ENCODE measurements around the gene ASPA.
"Not testable (repeated sequence)": the region's sequence is repeated elsewhere in the genome, so short reads cannot be mapped to it uniquely, and the experiment has no call there.

The ASPA gene

DNA sequence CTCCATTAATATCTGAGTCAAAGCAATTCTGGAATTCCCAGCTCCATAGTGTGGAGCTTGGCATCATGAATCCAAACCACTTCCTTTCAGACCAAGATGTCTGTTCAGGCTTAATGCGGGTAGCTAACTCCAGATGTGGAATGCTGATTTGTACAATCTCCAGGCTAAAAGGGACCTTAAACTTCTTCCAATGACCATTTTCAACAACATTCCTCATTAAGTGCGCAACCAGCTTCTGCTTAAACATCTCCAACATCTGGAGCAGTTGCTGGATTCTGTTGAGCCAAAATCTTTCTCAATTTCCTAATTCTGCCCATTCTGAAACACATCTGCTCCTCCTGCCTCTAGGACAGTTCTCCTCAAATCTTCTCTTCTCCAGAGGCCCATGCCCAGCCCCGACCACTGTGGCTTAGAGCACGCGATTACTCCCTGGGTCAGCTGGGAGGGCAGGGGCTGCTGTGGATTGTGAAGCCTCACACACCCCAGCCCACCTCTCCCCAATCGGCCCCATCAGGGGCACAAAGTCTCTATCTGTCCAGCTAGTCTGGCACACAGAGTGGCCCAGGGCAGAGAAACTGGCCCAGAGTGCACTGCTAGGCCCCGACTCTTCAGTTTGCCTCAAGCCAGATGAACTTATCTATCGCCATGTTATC is 36.2 kb downstream of the ASPA start:
- Histone ChIP-seq H3K9me3 (ENCODE audit: control insufficient read depth, low read length) (no peaks in the 10 kb centered on the region), H3K9ac (ENCODE audit: low read length) (no peak overlapping the region), H3K4me1 (ENCODE audit: control insufficient read depth, insufficient read depth, low read length) (no peaks in the 10 kb centered on the region), H3K36me3 (ENCODE audit: control insufficient read depth, insufficient read depth, low read length) (no peaks in the 10 kb centered on the region), H3K4me3 (ENCODE audit: low read length) (no peak overlapping the region), H3K27me3 (ENCODE audit: control insufficient read depth, insufficient read depth, low read length) (no peaks in the 10 kb centered on the region)

DNA sequence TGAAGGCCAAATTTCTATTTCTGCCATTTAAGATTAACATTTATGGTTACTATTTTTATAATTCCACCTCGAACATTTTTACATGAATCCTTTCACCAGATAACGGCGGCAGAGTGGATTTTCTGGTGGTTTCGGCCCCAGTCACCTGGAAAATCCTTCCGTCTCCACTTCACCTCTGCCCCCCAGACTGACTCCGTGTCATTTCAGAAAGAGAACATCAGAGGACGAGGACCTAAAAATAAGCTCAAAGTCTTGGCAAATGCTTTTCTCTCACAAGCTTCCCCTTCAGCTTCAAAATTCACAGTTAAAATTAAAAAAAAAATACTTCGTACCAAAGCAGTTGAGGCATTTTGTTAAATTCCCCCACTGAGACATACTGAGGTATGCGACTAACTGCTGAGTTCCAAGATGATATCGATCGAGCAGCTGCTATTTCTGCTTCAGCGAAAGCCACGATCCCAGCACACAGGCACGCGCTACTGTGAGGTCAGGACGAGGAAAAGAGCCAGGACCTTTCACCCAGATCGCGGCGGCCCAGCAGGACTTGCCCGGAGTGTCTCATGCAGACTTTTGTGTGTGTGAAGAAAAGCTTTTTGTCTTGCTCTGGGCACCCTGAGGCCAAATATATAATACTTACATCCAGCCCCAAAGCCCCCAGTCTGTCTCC is 36.8 kb downstream of the ASPA start:
- H3K9ac ChIP-seq (ENCODE audit: low read length), result no peak overlapping the region
- H3K4me1 ChIP-seq (ENCODE audit: control insufficient read depth, insufficient read depth, low read length), result no peaks in the 10 kb centered on the region
- no peaks in the 10 kb centered on the region for H3K27me3 ChIP-seq (ENCODE audit: control insufficient read depth, insufficient read depth, low read length)
- no peaks in the 10 kb centered on the region for H3K9me3 ChIP-seq (ENCODE audit: control insufficient read depth, low read length)
- no peak overlapping the region for H3K4me3 ChIP-seq (ENCODE audit: low read length)
- no peaks in the 10 kb centered on the region for H3K36me3 ChIP-seq (ENCODE audit: control insufficient read depth, insufficient read depth, low read length)

DNA sequence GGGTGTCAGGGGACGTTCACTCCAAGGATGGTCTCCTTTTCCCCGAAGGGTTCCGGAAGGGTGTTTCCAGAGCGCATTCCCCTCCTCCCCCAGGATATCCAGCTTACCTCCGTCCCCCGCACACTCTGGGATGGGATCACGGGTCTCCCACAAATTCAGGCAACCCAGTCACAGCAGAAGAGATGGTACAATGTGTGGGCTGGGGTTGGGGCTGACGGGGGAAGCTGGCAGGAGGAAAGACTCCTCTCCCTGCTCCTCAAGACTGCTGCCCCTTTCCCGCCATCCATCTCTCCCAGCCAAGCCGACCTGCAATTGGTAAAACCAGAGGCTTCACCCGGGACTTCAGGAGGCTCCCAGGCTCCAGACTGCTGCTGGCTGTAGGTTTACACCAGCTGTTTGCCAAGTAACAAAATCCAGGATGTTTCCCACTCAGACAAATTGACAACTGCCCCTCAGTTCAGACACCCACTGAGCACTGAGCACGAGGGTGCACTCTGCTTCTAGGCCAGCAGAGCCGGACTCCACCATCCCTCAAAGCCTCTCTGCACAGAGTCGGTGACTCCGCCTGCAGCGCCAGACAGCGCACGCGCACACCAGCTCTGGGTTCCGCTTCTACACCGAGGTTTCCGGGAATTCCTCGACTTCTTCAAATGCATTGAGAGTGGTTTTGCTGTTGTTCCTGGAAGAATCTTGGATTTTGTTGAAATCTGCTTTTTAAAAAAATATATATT is 37.7 kb downstream of the ASPA start:
- Histone ChIP-seq H3K4me3 (ENCODE audit: low read length) (no peak overlapping the region), H3K9ac (ENCODE audit: low read length) (no peak overlapping the region), H3K27me3 (ENCODE audit: control insufficient read depth, insufficient read depth, low read length) (no peaks in the 10 kb centered on the region), H3K36me3 (ENCODE audit: control insufficient read depth, insufficient read depth, low read length) (no peaks in the 10 kb centered on the region), H3K9me3 (ENCODE audit: control insufficient read depth, low read length) (no peaks in the 10 kb centered on the region), H3K4me1 (ENCODE audit: control insufficient read depth, insufficient read depth, low read length) (no peaks in the 10 kb centered on the region)

DNA sequence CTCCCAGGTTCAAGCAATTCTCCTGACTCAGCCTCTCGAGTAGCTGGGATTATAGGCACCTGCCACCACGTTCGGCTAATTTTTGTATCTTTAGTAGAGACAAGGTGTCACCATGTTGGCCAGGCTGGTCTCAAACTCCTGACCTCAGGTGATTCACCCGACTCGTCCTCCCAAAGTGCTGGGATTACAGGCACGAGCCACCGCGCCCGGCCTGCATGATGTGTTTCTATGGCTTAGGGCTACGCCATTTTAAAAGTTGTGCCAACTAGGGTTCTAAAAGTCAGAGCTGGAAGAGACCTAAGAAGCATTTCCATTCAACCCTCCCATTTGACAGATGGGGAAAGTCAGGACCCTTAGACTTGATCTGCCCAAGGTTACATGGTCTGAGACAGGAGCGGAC is 38.4 kb downstream of the ASPA start:
- not testable (repeated sequence) for H3K36me3 ChIP-seq (ENCODE audit: control insufficient read depth, insufficient read depth, low read length); H3K4me3 ChIP-seq (ENCODE audit: low read length); H3K4me1 ChIP-seq (ENCODE audit: control insufficient read depth, insufficient read depth, low read length); H3K9ac ChIP-seq (ENCODE audit: low read length); H3K9me3 ChIP-seq (ENCODE audit: control insufficient read depth, low read length); H3K27me3 ChIP-seq (ENCODE audit: control insufficient read depth, insufficient read depth, low read length)

DNA sequence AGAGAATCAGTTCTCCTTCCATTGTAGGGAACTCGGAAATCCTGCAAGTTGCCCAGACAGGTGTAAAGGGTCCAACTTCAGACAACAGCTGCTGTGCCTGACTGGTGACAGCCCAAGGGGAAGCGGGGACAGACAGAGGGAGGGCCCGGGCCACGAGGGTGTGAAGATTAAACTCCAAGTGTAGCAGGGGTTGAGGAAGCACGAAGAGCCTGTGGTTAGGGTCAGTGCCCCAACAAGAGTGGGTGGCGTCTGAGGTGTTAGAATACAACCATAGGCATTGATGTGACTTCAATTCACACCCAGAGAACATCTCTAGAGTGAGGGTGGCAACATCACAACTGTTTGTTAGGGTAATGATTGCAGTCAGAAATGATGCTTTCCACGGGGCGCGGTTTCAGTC is 39.1 kb downstream of the ASPA start:
- H3K27me3 ChIP-seq (ENCODE audit: control insufficient read depth, insufficient read depth, low read length), result no peaks in the 10 kb centered on the region
- no peaks in the 10 kb centered on the region for H3K9me3 ChIP-seq (ENCODE audit: control insufficient read depth, low read length)
- no peak overlapping the region for H3K9ac ChIP-seq (ENCODE audit: low read length)
- H3K4me3 ChIP-seq (ENCODE audit: low read length), result no peak overlapping the region
- H3K36me3 ChIP-seq (ENCODE audit: control insufficient read depth, insufficient read depth, low read length), result no peaks in the 10 kb centered on the region
- no peaks in the 10 kb centered on the region for H3K4me1 ChIP-seq (ENCODE audit: control insufficient read depth, insufficient read depth, low read length)

DNA sequence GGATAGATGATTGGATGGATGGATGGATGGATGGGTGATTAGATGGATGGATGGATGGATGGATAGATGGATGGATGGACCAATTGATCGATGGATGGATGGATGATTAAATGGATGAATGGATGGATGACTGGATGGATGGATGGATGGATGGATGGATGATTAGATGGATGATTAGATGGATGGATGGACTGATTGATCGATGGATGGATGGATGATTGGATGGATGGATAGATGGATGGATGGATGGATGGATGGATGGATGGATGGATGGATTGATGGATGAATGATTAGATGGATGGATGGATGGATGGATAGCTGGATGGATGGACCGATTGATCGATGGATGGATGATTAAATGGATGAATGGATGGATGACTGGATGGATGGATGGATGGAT is 43.7 kb downstream of the ASPA start:
- H3K9ac ChIP-seq (ENCODE audit: low read length); H3K27me3 ChIP-seq (ENCODE audit: control insufficient read depth, insufficient read depth, low read length); H3K4me3 ChIP-seq (ENCODE audit: low read length); H3K36me3 ChIP-seq (ENCODE audit: control insufficient read depth, insufficient read depth, low read length); H3K9me3 ChIP-seq (ENCODE audit: control insufficient read depth, low read length); H3K4me1 ChIP-seq (ENCODE audit: control insufficient read depth, insufficient read depth, low read length): not testable (repeated sequence)

GRCh38 chr17:3524024-3524423 is 48.2 kb downstream of the ASPA start:
- H3K4me1 ChIP-seq (ENCODE audit: control insufficient read depth, insufficient read depth, low read length), result peaks cover 7% of the 10 kb centered on the region
- H3K9ac ChIP-seq (ENCODE audit: low read length), result no peak overlapping the region
- no peak overlapping the region for H3K4me3 ChIP-seq (ENCODE audit: low read length)
- no peaks in the 10 kb centered on the region for H3K27me3 ChIP-seq (ENCODE audit: control insufficient read depth, insufficient read depth, low read length)
- no peaks in the 10 kb centered on the region for H3K9me3 ChIP-seq (ENCODE audit: control insufficient read depth, low read length)
- H3K36me3 ChIP-seq (ENCODE audit: control insufficient read depth, insufficient read depth, low read length), result no peaks in the 10 kb centered on the region

DNA sequence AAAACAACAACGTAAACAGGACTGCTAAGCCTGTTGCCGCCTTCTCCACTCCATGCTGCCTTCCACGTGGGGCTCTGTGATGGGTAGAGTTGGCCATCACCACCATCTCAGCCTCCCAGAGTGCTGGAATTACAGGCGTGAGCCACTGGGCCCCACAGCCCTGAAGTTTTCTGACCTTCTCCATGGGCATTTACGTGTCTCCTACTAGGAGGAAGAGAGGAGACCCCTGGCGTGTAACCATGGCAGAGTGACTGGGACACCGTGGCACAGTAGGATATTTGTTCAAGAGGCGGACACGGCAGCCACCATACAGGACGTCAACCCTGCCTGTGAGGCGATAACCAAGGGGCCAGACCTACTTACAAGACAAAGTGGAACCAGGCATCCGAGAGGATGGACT is 50.7 kb downstream of the ASPA start:
- no peak overlapping the region for H3K9ac ChIP-seq (ENCODE audit: low read length)
- peaks cover 28% of the 10 kb centered on the region for H3K4me1 ChIP-seq (ENCODE audit: control insufficient read depth, insufficient read depth, low read length)
- no peaks in the 10 kb centered on the region for H3K9me3 ChIP-seq (ENCODE audit: control insufficient read depth, low read length)
- no peaks in the 10 kb centered on the region for H3K27me3 ChIP-seq (ENCODE audit: control insufficient read depth, insufficient read depth, low read length)
- H3K36me3 ChIP-seq (ENCODE audit: control insufficient read depth, insufficient read depth, low read length), result no peaks in the 10 kb centered on the region
- H3K4me3 ChIP-seq (ENCODE audit: low read length), result no peak overlapping the region

GRCh38 chr17:3526971-3527370 is 51.2 kb downstream of the ASPA start:
- Histone ChIP-seq H3K27me3 (ENCODE audit: control insufficient read depth, insufficient read depth, low read length) (no peaks in the 10 kb centered on the region), H3K9ac (ENCODE audit: low read length) (no peak overlapping the region)

DNA sequence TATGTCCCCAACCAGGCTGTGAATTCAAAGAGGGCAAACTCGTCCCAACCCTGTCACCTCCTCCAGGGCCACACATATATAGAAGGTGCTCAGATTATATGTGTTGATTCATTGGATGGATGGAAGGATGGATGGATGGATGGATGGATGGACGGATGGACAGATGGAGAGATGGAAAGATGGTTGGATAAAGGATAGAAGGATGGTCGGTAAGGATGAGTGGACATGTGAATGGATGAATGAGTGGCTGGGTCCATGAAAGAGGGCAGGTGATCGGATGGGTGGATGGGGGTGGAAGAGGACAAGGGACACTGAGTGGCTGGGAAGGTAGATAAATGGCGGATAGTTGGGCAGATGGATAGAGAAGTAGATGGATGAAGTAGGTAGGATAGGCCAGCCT is 51.7 kb downstream of the ASPA start:
- Histone ChIP-seq H3K9me3 (ENCODE audit: control insufficient read depth, low read length) (no peaks in the 10 kb centered on the region), H3K4me3 (ENCODE audit: low read length) (no peak overlapping the region), H3K9ac (ENCODE audit: low read length) (no peak overlapping the region), H3K27me3 (ENCODE audit: control insufficient read depth, insufficient read depth, low read length) (no peaks in the 10 kb centered on the region), H3K36me3 (ENCODE audit: control insufficient read depth, insufficient read depth, low read length) (no peaks in the 10 kb centered on the region), H3K4me1 (ENCODE audit: control insufficient read depth, insufficient read depth, low read length) (peaks cover 28% of the 10 kb centered on the region)

More at GRCh38 chr17:3526971-3527370, 51.2 kb downstream of the ASPA start:
- H3K9me3 ChIP-seq (ENCODE audit: control insufficient read depth, low read length), result no peaks in the 10 kb centered on the region
- H3K4me1 ChIP-seq (ENCODE audit: control insufficient read depth, insufficient read depth, low read length), result peaks cover 28% of the 10 kb centered on the region
- no peaks in the 10 kb centered on the region for H3K36me3 ChIP-seq (ENCODE audit: control insufficient read depth, insufficient read depth, low read length)
- no peak overlapping the region for H3K4me3 ChIP-seq (ENCODE audit: low read length)

DNA sequence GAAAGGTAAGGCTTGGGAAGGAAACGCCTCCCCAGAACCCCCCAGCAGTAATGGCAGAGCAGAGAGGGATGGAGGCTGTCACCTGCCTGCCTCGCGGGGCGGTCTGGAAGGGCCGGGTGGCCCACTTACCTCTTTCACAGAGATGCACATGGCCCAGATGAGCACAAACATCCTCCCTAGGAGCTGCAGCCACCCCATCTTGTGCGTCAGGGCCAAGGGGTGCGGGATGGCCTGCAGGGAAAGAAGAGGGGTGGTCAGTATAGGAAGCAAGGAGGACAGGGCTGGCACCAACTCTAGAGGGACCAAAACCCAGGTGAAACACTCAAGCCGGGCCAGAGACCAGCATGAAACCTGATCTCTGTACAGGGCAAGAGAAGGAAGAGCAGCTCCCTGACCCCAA is 52.1 kb downstream of the ASPA start:
- H3K27me3 ChIP-seq (ENCODE audit: control insufficient read depth, insufficient read depth, low read length), result no peaks in the 10 kb centered on the region
- H3K4me3 ChIP-seq (ENCODE audit: low read length), result no peak overlapping the region
- H3K9ac ChIP-seq (ENCODE audit: low read length), result no peak overlapping the region
- H3K9me3 ChIP-seq (ENCODE audit: control insufficient read depth, low read length), result no peaks in the 10 kb centered on the region
- peaks cover 28% of the 10 kb centered on the region for H3K4me1 ChIP-seq (ENCODE audit: control insufficient read depth, insufficient read depth, low read length)
- H3K36me3 ChIP-seq (ENCODE audit: control insufficient read depth, insufficient read depth, low read length), result no peaks in the 10 kb centered on the region

DNA sequence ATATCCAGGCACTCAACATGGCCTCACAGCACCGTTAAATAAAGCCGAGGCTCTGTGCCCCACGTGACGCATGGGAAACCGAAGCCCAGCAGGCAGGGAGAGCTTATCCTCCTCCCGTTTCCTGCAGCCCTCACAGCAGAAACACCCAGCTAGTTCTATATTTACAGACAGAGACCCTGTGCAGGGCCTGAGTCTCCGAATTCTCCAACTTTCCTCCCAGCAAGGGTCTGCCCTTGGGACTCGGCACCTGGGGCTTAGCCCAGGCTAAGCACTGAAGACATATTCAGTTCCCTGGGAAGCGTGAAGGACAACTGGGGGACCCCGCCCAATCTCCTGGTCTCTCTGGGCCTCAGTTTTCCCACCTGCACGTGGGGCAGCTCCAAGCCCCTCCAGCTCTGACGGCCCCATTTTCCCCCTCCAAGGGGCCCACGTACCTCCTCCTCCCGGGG is 52.6 kb downstream of the ASPA start:
- no peaks in the 10 kb centered on the region for H3K36me3 ChIP-seq (ENCODE audit: control insufficient read depth, insufficient read depth, low read length)
- H3K4me3 ChIP-seq (ENCODE audit: low read length), result no peak overlapping the region
- peaks cover 28% of the 10 kb centered on the region for H3K4me1 ChIP-seq (ENCODE audit: control insufficient read depth, insufficient read depth, low read length)
- no peak overlapping the region for H3K9ac ChIP-seq (ENCODE audit: low read length)
- H3K27me3 ChIP-seq (ENCODE audit: control insufficient read depth, insufficient read depth, low read length), result no peaks in the 10 kb centered on the region
- H3K9me3 ChIP-seq (ENCODE audit: control insufficient read depth, low read length), result no peaks in the 10 kb centered on the region
